Panc1 (cell line): ENCODE results near the gene NIPSNAP2.

Source experiments
- POLR2AphosphoS5 ChIP-seq: IDR thresholded peaks from 2 replicates; pipeline ENCODE4 v1.6.1; 2012; ENCODE audit warnings: mild to moderate bottlenecking, low read depth, low read length, moderate library complexity
- TF ChIP-seq, protein P1 (sequence below): fragments of 450-650 bp; IDR thresholded peaks from 2 replicates; pipeline ENCODE4 v1.5.1; 2017; ENCODE audit warnings: mild to moderate bottlenecking

DNA sequence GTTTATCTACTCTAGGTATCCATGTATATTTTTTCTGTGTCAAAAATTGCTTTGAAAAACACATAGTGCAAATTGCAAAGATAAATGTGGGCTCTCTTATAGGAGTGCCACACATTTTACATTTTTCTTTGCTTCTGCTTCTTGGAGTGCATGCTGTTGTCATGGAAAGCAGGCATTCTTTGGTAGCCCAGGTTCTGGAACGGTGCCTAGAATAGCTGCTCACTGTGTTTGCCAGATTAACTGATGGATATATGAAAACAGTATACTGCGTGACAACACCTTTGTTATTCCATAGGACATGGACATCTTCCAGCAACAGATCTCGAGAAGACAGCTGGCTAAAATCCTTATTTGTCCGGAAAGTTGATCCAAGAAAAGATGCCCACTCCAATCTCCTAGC is 13.4 kb downstream of the NIPSNAP2 start:
- TF ChIP-seq, protein P1, sequence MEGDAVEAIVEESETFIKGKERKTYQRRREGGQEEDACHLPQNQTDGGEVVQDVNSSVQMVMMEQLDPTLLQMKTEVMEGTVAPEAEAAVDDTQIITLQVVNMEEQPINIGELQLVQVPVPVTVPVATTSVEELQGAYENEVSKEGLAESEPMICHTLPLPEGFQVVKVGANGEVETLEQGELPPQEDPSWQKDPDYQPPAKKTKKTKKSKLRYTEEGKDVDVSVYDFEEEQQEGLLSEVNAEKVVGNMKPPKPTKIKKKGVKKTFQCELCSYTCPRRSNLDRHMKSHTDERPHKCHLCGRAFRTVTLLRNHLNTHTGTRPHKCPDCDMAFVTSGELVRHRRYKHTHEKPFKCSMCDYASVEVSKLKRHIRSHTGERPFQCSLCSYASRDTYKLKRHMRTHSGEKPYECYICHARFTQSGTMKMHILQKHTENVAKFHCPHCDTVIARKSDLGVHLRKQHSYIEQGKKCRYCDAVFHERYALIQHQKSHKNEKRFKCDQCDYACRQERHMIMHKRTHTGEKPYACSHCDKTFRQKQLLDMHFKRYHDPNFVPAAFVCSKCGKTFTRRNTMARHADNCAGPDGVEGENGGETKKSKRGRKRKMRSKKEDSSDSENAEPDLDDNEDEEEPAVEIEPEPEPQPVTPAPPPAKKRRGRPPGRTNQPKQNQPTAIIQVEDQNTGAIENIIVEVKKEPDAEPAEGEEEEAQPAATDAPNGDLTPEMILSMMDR: no peak
- TF ChIP-seq POLR2AphosphoS5: no peak
